BJ (cell line): ENCODE measurements around the gene SUPT3H. TPM values are rescaled to one million over a fixed set of nuclear protein-coding genes. Genes with fewer than 3 reads are reported as not detected.

Experiments used
- CTCF ChIA-PET: fragments of 350-600 bp; formaldehyde crosslinking; extraction: SDS; loops from one replicate; lab custom pipeline; 2021; ENCODE audit warnings: antibody characterized with exemption, inconsistent platforms; lab: Yijun Ruan, JAX
- POLR2A ChIA-PET: fragments of 300-600 bp; sonication (Branson Sonifier 250); formaldehyde crosslinking; extraction: SDS; loops from one replicate; lab custom pipeline; 2021; ENCODE audit warnings: antibody characterized with exemption; lab: Charles Lee
- DNase-seq: peaks from one replicate; pipeline ENCODE4 v3.0.0-alpha.2; 2011; ENCODE audit warnings: low read depth
- H3K27me3 ChIP-seq: 2 replicates; pipeline ENCODE4 v1.6.0; 2011; ENCODE audit warnings: low read length; ENCODE audit not compliant: control insufficient read depth, insufficient read depth
- H3K36me3 ChIP-seq: 2 replicates; pipeline ENCODE4 v1.5.1; 2011; ENCODE audit warnings: low read length; ENCODE audit not compliant: control insufficient read depth, insufficient read depth
- H3K4me3 ChIP-seq: 2 replicates; pipeline ENCODE4 v1.5.1; 2011; ENCODE audit warnings: low read depth, mild to moderate bottlenecking, control low read depth, low read length
- polyA plus RNA-seq: library from polyadenylated mRNA; depleted of rRNA; stranded (reverse); fragments of >200 nt; gene quantifications from 2 replicates; pipeline ENCODE4 v1.2.3, GENCODE V29; 2011
- TF ChIP-seq, protein P1 (sequence below): IDR thresholded peaks from 2 replicates; pipeline ENCODE4 v1.5.1; 2011; ENCODE audit warnings: low read depth, mild to moderate bottlenecking, control low read depth, inconsistent platforms, low read length, moderate library complexity; ENCODE audit not compliant: insufficient read depth

Gene SUPT3H
- polyA plus RNA-seq, 1 experiment: 7.8 TPM

- H3K27me3 ChIP-seq: no peaks in the 10 kb centered on the region
- TF ChIP-seq, protein P1, sequence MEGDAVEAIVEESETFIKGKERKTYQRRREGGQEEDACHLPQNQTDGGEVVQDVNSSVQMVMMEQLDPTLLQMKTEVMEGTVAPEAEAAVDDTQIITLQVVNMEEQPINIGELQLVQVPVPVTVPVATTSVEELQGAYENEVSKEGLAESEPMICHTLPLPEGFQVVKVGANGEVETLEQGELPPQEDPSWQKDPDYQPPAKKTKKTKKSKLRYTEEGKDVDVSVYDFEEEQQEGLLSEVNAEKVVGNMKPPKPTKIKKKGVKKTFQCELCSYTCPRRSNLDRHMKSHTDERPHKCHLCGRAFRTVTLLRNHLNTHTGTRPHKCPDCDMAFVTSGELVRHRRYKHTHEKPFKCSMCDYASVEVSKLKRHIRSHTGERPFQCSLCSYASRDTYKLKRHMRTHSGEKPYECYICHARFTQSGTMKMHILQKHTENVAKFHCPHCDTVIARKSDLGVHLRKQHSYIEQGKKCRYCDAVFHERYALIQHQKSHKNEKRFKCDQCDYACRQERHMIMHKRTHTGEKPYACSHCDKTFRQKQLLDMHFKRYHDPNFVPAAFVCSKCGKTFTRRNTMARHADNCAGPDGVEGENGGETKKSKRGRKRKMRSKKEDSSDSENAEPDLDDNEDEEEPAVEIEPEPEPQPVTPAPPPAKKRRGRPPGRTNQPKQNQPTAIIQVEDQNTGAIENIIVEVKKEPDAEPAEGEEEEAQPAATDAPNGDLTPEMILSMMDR: no peak
- ChIA-PET POLR2A (interaction anchor here (0.6 kb wide), 1 partner anchor 241 kb away, joined by 3 read pairs; no protein-coding TSS in a partner anchor), CTCF (interaction anchor here (3.8 kb wide), 1 partner anchor 948 kb away, joined by 16 read pairs; no protein-coding TSS in a partner anchor)
- H3K4me3 ChIP-seq: peak overlapping the region; percentile 57
- H3K36me3 ChIP-seq: no peaks in the 10 kb centered on the region
- DNase-seq: no peak
These were observed 45.5 kb upstream of the SUPT3H start for GRCh38 chr6:45423111-45423823.

- CTCF ChIA-PET: interaction anchor here (0.7 to 3.8 kb wide), 5 partner anchors 24 to 947 kb away, joined by 3 to 16 read pairs (median 4); no protein-coding TSS in a partner anchor
- no peak for DNase-seq
- TF ChIP-seq, protein P1: no peak
- POLR2A ChIA-PET: no interaction called here
- Histone ChIP-seq H3K36me3 (no peaks in the 10 kb centered on the region), H3K27me3 (no peaks in the 10 kb centered on the region), H3K4me3 (peak overlapping the region; percentile 57)
These were observed 44.9 kb upstream of the SUPT3H start for GRCh38 chr6:45422503-45423110.

DNA sequence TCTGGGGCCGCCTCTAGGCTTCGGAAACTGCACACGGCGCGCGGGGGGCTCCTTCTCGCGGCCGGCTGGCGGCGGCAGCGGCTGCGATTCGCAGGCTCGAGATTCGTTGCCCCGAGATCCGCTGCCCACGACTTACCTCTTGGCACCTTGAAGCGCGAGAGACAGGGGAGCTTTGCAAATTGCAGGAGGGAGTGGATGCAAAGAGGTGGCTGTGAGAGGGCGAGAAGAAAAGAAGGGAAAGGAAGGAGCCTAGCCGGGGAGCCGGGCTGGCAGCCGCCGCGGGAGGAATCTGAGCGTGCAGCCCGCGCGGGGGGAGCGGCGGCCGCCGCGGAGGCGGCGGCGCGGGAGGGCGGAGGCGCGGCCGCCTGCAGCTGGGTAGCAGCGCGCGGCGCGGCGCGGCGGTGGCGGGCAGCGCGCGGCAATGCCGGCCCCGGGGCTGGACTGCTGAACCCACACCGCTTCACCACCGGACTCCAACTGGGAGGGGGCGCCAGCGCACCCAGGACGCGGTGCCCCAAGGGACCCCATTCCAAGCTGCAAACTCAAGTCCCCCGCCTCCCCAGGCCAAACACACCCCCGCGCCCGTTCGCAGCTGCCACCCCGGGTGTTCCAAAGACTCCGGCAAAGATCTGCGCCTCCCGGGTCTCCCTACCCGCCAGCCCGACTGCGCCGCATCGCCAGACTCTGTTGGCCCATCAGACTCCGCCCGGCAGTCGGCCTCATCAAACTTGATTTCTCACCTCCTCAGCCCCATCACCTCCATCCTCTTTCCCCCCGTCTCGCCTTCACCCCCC lies 44.2 kb upstream of the SUPT3H start:
- ChIA-PET POLR2A (no interaction called here), CTCF (interaction anchor here (0.7 to 3.8 kb wide), 8 partner anchors 24 to 946 kb away, joined by 3 to 16 read pairs (median 4); no protein-coding TSS in a partner anchor)
- TF ChIP-seq, protein P1: peak; percentile 60
- Histone ChIP-seq H3K36me3 (no peaks in the 10 kb centered on the region), H3K27me3 (no peaks in the 10 kb centered on the region), H3K4me3 (peak overlapping the region; percentile 57)
- no peak for DNase-seq

DNA sequence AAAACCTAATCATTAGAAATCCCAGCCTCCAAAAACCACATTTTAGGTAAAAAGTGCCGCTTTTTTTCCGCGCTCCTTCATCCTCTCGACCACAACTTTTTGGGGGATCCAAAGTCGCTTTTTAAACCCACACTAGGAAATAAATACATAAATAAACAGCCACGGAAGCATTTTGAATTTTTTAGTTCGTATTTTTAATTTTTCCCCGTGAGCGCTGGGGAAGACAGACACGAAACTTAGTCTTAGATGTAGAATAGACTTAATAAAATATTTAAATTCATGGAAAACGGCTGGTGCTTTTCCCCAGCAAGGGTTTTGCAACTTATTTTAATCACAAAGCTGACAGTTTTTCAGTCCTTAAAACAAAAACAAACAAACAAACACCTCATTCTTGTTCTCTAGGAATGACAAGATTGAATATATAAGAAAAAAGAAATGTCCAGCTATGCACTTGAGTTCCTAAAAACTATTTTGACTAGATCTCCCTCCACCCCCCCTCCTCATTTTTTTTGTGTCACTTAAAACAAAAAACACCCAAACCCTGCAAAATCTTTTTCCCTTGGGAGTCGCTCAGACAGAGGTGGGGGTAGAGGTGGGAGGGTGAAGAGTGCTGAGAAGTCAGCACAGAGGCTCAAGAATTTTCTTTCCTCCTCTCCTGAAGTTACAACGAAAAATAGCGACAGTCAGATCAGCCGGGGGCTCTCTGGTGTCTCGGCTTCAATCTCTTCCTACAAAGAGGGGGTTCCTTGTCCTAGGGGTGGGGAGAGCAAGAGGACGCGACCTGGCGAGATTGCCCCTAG lies 43.4 kb upstream of the SUPT3H start:
- peak overlapping the region; percentile 57 for H3K4me3 ChIP-seq
- CTCF ChIA-PET: interaction anchor here (0.7 to 3.8 kb wide), 10 partner anchors 26 to 946 kb away, joined by 3 to 16 read pairs (median 4); no protein-coding TSS in a partner anchor
- H3K36me3 ChIP-seq: no peaks in the 10 kb centered on the region
- DNase-seq: no peak
- TF ChIP-seq, protein P1: no peak
- POLR2A ChIA-PET: no interaction called here
- H3K27me3 ChIP-seq: no peaks in the 10 kb centered on the region
